ENCODE results near the gene FAAP20.

The FAAP20 gene

DNA sequence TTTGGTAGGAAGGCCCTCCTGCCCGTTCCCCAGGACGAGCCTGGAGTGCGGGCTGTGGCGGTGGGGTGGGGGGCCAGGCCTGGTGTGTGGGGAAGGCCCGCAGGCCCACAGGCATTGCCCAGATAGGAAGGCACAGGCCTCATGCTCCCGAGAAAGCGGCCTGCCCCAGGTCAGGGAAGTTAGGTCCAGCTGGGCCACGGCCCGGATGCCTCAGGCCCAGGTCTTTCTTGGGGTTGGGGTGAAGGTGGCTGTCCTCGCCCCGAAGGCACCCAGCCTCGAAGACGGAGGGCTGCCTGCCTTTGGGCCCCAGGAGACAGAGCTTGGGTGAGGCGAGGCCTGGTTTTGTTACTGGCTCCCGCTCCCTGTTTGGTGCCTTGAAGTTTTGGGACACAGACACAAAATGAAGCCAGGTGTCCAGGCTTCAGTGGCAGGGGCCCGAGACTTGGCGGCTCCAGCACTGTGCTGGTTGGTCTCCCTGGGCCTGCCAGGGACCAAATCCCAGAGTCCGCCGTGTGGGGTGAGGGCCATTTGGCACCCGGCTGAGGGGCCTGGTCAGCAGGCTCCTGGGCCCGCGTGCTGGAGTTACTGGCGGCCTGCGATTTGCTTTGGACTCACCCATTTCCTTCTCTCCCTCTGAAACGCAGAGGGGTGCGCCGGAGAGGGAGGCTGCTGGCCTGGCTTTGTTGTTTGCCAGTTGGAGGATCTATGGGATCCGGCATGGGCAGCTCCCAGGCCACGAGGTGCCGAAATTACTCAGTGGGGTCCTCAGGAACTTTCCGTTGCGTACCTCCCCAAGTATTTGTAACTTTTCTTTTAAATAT is 35.5 kb upstream of the FAAP20 start:
- DNase-seq, result no peak

DNA sequence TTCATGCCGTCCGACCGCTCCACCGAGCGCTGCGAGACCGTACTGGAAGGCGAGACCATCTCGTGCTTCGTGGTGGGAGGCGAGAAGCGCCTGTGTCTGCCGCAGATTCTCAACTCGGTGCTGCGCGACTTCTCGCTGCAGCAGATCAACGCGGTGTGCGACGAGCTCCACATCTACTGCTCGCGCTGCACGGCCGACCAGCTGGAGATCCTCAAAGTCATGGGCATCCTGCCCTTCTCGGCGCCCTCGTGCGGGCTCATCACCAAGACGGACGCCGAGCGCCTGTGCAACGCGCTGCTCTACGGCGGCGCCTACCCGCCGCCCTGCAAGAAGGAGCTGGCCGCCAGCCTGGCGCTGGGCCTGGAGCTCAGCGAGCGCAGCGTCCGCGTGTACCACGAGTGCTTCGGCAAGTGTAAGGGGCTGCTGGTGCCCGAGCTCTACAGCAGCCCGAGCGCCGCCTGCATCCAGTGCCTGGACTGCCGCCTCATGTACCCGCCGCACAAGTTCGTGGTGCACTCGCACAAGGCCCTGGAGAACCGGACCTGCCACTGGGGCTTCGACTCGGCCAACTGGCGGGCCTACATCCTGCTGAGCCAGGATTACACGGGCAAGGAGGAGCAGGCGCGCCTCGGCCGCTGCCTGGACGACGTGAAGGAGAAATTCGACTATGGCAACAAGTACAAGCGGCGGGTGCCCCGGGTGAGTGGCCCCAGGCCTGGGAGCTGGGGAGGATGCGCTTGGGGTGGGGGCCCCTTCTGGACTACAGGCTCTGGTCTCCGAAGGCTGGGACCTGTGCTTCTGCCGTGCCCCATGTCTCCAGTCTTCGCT is 34.7 kb upstream of the FAAP20 start:
- peak; percentile 15 for DNase-seq

DNA sequence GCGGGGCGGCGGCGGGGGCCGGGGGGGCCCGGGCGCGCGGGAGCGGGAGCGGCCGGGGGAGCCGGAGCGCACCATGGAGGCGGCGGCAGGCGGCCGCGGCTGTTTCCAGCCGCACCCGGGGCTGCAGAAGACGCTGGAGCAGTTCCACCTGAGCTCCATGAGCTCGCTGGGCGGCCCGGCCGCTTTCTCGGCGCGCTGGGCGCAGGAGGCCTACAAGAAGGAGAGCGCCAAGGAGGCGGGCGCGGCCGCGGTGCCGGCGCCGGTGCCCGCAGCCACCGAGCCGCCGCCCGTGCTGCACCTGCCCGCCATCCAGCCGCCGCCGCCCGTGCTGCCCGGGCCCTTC is 34.1 kb upstream of the FAAP20 start:
- no peak for DNase-seq

DNA sequence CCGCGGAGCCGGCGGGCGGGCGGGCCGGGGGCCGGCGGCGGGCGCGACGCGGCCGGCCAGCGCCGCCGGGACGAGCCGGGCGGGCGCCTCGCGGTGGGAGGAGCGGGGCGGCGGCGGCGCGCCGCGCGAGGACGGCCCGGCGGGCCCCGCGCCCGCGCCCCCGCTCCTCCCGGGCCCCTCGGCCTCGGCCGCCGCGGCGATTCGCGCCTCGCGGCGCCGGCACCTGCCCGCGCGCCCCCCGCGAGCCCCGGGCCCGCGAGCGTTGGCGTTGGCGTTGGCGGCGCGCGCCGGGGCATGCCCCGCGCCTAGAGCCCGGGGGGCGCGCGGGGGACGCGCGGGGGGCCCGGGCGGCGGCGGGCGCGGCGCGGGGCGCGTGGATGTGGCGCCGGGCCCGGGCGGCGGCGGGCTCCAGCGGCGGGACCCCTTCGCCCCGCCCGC is 33.6 kb upstream of the FAAP20 start, which contains the start of gene SKI:
SKI (plus strand) TSS at position 163 of the 438 bp plus-strand sequence. CDS start 448 bp downstream, outside the sequence.
- no peak for DNase-seq

DNA sequence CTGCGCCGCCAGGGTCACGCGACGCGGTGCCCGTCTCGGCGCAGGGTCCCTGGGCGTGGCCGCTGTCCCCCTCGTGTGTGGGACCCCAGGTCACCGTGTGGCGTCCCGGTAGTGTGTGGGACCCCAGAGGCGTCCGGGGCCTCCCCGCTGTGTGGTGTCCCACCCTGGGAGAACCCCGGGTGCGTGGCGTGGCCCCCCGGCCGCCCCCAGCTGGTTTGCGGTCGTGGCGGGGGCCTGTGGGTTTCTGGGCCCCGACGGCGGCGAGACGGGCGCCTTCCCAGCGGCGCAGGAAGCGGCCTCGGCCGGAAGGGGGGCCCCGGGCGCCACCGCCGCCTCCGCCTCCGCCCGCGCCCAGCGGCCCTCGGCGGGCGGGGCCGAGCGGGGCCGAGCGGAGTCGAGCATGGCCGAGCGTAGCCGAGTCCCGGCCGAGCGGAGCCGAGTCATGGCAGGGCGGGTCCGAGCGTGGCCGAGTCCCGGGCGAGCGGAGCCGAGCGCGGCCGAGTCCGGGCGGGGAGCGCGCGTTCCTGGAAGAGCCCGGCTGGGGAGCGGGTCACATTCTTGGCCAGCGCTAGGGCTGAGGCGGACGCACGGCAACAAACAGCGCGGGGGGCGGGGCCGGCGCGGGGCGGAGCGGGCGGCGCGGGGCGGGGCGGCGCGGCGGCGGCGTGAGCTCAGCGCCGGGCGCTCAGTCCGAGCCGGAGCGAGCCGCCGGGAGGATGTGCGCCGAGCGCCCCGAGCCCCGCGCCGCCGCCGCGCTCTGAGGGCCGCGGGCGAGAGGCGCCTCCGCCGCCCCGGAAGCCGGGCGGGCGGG is 33.0 kb upstream of the FAAP20 start:
- peak; percentile 87 for DNase-seq

DNA sequence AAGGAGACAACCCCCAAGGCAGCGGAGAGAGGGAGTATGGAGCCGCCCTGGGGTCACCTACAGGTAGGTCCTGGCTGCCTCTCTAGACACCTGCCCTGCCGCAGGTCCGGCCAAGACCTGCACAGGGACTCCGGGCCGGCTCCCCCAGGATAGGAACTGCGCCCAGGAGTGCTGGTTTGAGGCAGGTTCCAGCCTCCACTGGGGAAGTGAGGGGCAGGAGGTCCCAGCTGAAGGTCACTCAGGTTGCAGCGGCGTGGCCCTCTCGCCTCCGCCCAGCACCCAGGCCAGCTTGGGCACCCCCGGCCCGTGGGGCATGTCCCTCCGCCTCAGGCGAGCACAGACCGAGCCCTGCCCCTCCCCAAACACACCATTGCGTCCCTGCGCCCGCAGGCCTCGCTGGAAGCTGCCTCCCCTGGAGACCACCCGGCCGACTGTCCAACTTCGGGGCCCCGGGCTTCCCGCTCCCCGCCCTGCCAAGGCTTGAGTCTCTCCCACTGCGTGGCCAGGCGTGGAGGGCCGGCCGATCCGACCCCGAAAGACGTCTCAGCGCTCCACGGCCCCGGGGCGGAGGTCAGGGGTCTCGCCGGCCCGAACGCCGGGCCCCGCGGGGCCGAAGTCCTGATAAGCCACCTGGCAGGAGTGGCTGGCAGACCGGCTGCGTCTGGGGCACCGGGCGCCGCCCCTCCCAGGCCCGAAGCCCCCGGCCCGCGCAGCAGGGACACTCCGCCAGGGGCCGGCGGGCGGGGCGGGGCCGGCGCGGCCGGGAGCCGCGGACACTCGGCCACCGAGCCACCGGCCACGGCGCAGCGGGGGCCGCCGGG is 32.2 kb upstream of the FAAP20 start:
- no peak for DNase-seq

DNA sequence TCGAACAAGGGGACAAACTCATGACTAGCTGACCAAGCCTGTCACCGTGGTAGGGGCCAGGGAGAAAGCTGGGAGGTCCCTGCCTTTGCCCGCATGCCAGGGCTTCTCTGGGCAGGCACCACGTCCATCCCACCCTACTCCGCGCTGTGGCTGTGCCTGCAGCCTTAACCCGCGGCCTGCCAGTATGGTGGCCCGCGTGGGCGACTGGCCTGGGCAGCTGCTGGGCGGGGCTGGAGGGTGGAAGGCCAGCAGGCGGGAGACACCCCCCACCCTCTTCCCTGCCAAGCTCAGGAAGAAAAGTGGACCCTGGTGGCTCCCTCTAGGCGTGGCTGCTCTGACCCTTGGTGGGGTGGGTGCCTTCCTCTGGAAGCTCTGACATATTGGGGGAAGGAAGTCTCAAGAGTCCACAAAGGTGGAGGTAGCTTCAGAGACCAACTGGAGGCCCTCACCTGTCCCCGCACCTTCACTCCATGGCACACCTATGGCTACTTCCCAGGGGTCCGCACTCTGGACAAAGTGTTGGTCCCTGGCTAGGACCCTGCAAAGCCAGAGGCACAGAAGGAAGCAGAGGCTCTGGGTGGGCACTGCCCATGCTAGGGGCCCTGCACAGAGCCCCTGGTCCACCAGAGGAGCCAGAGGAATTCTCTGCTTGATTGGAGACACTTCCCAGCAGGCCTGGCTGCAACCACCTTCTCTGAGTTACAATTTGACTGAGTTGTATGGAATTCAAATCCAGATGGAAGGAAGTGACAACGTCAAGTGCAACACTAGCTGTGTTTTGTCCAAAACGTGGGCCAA is 30.3 kb upstream of the FAAP20 start:
- DNase-seq, result no peak

DNA sequence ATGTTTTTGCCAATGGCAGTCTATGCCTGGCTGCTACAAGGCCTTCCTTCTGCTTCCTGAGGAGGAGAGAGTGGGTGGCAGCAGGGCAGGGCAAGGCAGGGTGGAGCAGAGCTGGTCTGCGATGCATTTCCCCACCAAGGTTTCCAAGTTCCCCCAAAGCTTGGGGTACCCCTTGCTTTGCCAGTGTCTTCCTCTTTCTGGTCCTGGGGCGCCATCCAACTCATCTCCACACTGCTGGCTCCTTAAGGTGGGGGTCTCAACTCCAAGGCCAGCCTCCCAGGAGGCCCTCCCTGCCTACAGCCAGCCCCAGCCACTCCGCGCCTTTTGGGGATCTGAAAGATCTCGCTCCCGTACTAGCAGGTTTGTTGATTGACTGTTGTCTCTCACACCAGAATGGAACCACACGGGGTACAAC is 29.6 kb upstream of the FAAP20 start:
- DNase-seq, result no peak

DNA sequence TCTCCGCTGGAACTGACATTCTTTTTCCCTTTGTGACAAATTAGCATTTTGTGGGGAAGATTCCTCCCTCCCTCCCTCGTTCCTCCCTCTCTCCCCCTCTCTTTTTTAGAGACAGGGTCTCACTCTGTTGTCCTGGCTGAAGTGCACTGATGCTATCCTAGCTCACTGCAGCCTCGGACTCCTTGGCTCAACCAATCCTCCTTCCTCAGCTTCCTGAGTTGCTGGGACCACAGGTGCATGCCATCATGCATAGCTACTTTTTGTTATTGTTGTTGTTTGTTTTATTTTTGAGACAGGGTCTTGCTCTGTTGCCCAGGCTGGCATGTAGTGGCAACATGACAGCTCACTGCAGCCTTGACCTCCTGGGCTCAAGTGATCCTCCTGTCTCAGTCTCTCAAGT is 26.7 kb upstream of the FAAP20 start:
- DNase-seq, result no peak

DNA sequence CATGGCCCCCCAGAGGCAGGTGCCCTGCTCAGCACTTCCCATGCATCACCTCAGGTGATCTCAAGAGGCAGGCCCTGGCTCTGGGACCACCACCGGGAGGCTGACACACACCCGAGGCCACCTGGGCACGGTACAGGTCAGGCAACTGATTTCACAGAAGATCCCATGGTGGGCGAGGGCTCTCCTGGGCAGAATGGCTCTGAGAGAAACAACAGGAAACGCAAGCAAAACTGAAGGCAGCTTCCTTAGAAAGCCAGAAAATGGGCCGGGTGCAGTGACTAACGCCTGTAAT is 22.1 kb upstream of the FAAP20 start:
- DNase-seq, result no peak

DNA sequence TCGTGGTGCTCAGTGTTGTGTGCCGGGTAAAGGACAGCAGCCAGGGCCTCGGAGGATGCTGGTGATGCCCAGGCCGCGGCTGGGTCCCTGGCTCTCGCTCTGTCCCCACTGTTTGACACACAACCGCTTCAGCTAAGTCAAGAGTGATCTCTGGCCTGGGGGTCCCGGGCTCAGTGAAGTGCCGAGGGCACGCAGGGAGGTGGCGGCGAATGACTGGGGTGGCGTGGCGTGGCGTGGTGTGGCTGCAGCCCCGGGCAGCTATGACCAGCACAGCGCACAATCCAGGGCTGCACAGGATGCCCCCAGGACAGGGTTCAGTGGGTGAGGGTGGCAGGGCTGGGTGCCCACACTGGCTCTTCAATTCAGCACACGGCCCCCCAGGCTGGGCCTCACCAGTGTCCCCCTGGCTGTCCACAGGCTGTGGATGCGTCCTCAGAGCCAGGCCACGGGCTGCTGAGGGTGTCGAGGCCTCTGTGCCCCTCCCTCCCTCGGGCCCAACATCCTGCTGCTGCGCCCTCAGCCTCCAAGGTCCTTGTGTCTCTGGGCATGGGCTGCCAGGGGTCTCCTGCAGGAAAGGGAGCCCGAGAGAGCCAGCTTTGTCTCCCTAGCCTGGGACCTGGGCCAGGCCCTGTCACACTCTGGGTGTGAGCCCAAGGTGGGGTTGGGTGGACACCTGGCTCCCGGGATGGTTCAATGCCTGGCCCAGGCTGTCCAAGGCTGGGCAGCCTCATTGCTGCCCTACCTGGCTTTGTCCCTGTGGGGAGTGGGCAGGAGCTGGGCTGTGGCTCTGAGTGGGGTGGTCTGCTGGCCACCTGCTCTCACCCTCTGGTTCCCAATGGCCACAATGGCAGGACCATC is 21.6 kb upstream of the FAAP20 start:
- no peak for DNase-seq

DNA sequence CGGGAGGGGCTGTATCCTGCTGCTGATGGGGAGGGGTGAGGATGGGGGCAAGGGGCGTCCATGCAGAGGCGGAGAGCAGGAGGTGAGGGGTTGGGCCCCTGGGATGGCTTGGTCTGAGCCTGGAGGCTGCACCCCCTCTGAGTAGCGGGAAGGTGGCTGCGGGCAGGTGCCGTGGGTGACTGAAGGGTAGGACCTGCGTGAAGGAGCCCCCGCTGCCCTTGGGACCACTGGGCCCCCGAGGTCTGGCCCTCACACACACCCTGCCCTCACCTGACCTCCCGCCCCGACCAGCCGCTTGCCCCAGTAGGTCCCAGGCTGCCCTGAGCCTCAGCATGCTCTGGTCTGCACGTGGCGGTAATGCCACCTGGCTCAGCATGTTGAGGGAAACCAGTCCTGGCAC is 20.8 kb upstream of the FAAP20 start:
- DNase-seq, result no peak

DNA sequence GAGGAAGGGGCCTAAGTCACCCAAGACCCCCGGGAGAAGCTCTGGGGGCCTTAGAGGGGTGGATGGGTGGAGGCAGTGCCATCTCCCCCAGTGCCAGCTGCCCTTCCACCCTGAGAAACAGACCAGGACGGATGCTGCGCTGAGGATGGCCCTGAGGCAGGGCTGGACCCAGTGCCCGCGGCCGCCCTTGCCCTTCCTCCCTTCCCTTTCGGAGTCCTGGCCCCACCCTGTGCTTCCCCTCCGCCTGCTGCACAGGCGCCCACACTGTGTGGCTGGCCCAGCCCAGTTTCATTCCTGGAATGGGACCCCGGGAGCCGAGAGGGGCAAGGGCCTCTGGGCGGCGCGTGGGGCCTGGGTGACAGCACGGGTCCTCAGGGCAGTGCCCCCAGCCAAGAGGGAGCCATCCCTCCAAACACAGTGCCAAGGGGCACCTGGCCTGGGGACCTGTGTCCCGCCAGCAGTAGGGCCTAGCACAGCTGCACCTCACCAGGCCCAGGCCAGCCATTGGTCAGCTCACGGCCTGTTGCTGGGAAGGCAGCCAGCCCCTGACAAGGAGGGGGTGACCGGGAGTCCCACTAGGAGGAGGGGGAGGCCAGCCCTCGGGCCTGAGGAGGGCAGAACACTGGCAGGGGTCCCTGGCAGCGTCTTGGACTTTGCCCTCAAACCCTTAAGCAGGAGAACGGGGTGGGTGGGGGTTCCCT is 20.1 kb upstream of the FAAP20 start:
- DNase-seq, result no peak

DNA sequence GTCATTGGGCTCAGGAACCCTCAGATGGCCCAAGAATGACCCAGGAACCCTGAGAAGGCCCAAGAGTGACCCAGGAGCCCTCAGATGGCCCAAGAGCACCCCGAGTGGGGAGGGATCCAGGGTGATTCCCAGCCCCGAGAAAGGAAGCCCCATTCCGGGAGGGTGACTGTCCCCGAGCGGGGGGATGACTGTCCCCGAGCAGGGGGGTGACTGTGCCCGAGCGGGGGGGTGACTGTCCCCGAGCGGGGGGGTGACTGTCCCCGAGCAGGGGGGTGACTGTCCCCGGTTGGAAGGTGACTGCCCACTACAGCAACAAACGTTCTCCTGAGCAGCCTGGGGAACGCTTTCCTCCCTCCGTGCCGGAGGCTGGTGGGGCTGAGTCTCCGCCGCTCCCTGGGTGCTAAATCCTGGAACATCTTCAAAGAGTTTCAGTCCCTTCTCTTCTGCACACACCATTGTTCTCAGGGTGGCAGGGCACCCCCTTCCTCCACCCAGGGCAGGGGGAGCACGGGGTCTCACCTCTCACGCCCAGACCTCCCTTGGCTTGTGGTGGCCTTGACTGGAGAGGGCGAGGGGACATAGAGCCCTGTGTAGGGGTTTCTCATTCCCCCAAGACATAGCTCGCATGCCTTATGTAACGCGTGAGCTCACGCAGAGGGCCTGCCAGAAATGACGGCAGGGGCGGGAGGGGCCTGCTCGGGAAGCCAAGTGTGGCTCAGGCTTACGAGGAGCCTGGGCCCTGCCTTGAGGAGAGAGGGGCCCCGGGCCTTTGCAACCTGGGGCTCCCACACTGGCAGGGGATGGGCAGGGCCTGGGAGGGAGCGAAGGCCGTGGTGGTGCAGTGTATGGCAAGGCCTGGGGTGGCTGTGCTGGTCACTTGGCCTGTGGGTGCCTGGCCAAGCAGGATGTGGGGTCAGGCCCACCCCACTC is 19.3 kb upstream of the FAAP20 start:
- no peak for DNase-seq

DNA sequence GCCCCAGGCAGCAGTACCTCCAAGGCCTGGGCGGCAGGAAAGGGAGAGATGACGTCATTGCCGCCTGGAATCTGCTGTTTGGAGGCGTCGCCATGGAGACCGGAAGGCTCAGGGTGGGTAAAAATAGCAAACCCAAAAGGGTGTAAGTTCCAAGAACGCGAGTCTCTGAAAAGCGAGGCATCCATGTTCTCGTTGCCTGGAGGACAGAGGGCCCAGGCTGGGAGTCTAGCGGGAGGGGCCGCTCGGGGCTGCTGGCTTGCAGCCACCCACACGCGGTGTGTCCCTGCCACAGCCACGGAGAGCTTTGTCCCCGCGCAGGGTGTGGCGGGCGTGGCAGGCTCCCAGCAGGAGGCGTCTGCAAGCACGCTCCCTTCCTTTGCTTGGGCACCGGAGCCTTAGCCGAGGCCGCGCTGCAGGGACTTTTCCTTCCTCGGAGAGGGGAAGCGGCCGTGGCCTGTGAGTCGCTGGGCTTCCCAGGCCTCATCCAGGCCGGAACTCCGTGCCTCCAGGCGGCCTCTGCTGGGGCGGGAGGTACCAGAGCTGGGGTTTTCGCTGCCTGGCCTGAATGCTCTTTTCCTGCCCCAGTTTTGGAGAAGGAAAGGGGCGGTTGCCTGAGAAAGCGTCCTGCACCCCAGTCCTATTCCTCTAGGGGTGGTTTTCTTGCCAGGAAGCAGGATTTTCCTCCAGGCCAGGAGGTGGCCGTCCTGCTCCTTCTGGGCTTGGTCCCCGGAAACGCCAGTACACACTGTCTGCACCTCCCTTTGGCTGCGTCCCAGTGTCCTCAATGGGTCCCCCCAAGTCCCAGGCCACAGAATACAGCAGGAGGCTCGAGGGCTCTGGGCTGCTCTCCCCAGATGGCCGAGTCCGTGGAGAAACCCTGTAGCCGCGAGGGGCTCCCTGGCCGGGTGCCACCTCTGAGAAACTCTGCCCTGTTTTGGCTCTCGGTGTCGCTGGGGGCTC is 18.2 kb upstream of the FAAP20 start:
- DNase-seq, result no peak

DNA sequence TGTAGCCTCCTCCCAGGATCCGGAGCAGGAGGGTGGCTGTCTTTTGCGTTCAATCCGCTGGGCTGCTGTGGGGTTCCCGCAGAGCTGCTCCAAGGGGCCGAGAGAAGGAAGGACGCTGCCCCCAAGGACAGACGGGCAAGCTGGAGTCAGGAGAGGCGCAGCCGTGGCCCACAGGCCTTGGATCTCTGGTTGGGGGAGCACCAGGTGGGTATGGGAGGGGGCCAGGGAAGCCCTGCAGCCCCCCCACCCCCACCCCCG is 17.6 kb upstream of the FAAP20 start:
- no peak for DNase-seq

DNA sequence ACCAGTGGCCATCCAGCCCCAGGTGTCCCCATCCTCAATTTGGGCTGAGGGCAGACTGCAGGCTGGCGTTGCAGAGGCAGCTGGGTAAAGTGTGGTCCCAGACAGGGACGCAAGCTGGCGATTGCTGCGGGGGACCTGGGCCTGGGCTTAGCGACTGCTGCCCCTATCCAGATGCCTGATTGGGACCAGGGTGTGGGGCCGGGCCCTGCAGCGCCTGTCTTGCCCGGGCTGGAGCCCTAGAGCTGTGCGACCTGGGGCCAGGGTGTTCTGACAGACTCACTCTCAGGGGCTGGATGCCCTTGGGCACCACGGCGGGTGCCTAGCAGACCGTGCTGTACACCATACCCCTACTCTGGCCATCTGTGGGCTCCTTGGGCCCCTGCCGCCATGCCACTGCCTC is 16.2 kb upstream of the FAAP20 start:
- DNase-seq, result no peak

DNA sequence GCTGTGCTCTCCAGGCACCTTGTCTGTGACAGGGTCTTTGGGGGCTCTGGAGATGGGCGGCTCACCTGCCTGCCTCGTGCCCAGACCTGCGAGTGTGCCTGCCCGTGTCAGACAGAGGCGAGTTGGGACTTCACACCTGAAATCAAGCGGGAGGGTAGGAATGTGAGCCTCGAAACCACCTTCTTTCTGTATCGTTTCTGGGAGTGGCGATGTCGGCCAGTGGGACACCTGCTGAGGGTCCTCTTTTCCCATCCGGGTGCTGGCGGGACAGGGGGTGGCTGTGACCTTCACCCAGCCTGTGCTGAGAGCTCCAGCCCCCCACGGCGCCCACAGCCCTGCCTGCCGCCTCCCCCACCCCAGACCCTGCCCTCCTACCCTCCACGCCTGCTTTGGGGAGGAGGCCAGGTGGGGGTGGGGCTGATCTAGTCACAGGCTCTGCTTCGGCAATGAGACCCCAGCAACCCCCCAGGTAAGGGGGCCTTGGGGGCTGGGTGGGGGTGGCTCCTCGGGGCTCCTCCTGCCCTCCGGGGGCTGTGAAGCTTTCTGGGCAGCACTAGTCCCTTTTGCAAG is 15.6 kb upstream of the FAAP20 start:
- DNase-seq, result no peak
